KMS-11 (cell line): ENCODE data around the gene TAF4.

Source experiments
- H2AFZ ChIP-seq: fragments of 200-600 bp; sonication (generic); 2 replicates; pipeline ENCODE4 v1.6.1; 2016; ENCODE audit warnings: antibody characterized with exemption, mixed run types, low read depth
- H3K27ac ChIP-seq: fragments of 200-600 bp; sonication (generic); 2 replicates; pipeline ENCODE4 v1.6.1; 2016; ENCODE audit warnings: mild to moderate bottlenecking, mixed run types
- H3K27me3 ChIP-seq: fragments of 200-600 bp; sonication (generic); 2 replicates; pipeline ENCODE4 v1.6.1; 2017; ENCODE audit warnings: mild to moderate bottlenecking, low read depth, mixed run types, moderate library complexity; ENCODE audit not compliant: insufficient read depth
- H3K36me3 ChIP-seq: fragments of 200-600 bp; sonication (generic); 2 replicates; pipeline ENCODE4 v1.6.1; 2017; ENCODE audit warnings: mild to moderate bottlenecking, mixed run types; ENCODE audit not compliant: insufficient read depth
- H3K4me1 ChIP-seq: fragments of 200-600 bp; sonication (generic); 2 replicates; pipeline ENCODE4 v1.6.1; 2016; ENCODE audit warnings: mild to moderate bottlenecking, low read depth, mixed run types; ENCODE audit not compliant: poor library complexity, severe bottlenecking
- H3K4me2 ChIP-seq: fragments of 200-600 bp; sonication (generic); 2 replicates; pipeline ENCODE4 v1.7.0; 2016; ENCODE audit warnings: mild to moderate bottlenecking, mixed run types
- H3K4me3 ChIP-seq: fragments of 200-600 bp; sonication (generic); IDR thresholded peaks from 2 replicates; pipeline ENCODE4 v1.6.1; 2017; ENCODE audit warnings: low read depth, low read length, mixed read lengths; ENCODE audit not compliant: insufficient read depth
- H3K79me2 ChIP-seq: fragments of 200-600 bp; sonication (generic); 2 replicates; pipeline ENCODE4 v1.6.1; 2016; ENCODE audit warnings: low read depth, mixed run types; ENCODE audit not compliant: insufficient read depth
- H3K9ac ChIP-seq: fragments of 200-600 bp; sonication (generic); 2 replicates; pipeline ENCODE4 v1.6.1; 2016; ENCODE audit warnings: mild to moderate bottlenecking, mixed run types
- H4K20me1 ChIP-seq: fragments of 200-600 bp; sonication (generic); 2 replicates; pipeline ENCODE4 v1.6.1; 2016; ENCODE audit warnings: mild to moderate bottlenecking, mixed run types; ENCODE audit not compliant: insufficient read depth
- TF ChIP-seq, protein P1 (sequence below): fragments of 200-600 bp; sonication (generic); conservative IDR thresholded peaks from 2 replicates; pipeline ENCODE4 v1.6.1; 2017; ENCODE audit warnings: low read depth, mild to moderate bottlenecking, antibody characterized with exemption, low read length, moderate library complexity, mixed read lengths

TAF4 gene

GRCh38 chr20:61976644-61977418 is 88.8 kb downstream of the TAF4 start:
- TF ChIP-seq, protein P1, sequence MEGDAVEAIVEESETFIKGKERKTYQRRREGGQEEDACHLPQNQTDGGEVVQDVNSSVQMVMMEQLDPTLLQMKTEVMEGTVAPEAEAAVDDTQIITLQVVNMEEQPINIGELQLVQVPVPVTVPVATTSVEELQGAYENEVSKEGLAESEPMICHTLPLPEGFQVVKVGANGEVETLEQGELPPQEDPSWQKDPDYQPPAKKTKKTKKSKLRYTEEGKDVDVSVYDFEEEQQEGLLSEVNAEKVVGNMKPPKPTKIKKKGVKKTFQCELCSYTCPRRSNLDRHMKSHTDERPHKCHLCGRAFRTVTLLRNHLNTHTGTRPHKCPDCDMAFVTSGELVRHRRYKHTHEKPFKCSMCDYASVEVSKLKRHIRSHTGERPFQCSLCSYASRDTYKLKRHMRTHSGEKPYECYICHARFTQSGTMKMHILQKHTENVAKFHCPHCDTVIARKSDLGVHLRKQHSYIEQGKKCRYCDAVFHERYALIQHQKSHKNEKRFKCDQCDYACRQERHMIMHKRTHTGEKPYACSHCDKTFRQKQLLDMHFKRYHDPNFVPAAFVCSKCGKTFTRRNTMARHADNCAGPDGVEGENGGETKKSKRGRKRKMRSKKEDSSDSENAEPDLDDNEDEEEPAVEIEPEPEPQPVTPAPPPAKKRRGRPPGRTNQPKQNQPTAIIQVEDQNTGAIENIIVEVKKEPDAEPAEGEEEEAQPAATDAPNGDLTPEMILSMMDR, result no peak
- Histone ChIP-seq H3K9ac (no peak overlapping the region), H4K20me1 (no peaks in the 10 kb centered on the region), H3K4me3 (no peak overlapping the region), H3K27me3 (no peaks in the 10 kb centered on the region), H3K4me1 (no peaks in the 10 kb centered on the region), H3K36me3 (peaks cover 8% of the 10 kb centered on the region), H3K4me2 (no peak overlapping the region), H3K27ac (no peak overlapping the region), H2AFZ (no peak overlapping the region), H3K79me2 (no peaks in the 10 kb centered on the region)

DNA sequence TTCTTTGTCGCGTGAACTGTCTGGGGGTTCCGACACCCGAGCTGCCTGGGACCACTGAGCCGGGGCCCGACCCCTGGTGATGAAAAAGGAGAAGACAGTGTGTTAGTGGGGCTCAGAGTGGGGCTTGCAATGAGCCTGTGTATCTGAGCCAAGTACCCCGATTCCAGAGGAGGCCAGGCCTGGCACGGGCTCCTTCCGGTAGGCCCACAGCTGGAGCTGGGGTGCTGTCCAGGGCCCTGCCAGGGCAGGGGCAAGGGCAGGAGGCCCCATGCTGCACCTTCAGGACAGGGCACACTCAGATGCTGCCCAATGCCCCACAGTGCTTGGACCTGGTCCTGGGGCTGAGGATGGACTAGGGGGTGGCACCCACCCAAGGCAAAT is 89.4 kb downstream of the TAF4 start:
- Histone ChIP-seq H3K79me2 (no peaks in the 10 kb centered on the region), H3K4me3 (no peak overlapping the region), H3K4me1 (no peaks in the 10 kb centered on the region), H3K36me3 (peaks cover 8% of the 10 kb centered on the region), H3K27ac (no peak overlapping the region), H4K20me1 (no peaks in the 10 kb centered on the region), H3K27me3 (no peaks in the 10 kb centered on the region), H3K4me2 (no peak overlapping the region), H3K9ac (no peak overlapping the region), H2AFZ (no peak overlapping the region)
- TF ChIP-seq, protein P1, result no peak

DNA sequence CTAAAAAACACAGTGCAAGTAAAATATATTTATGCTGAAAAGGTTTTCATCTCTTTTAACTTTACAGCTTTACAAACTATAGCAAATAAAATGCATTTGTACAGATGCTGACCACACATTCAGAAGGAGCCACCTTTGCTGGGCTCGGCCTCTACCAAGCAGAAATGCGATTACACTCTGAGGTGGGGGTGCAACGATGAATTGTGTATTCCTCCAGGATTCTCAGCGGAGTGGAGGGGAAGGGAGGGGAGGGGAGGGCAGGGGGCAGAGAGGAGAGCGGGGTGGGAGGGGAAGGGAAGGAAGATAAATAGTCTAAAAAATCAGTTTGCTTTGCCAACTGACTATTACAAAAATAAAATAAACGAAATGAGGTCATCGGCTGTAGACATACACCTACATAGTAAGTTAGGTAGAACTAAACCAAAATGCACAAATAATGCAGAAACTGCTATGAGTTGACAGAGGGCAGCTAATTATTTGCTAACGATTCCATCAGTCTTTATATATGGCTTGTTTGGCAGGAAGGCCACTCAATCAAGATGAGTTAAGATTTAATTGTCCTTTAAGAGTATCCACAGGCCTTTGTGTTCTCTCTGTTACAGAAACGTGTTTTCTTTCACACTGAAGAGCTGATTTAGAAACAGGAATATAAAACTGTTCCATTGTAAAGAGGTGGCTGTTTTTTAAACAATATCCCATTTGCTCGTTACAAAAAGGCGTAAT is 90.1 kb downstream of the TAF4 start:
- Histone ChIP-seq H3K27me3 (no peaks in the 10 kb centered on the region), H3K27ac (no peak overlapping the region), H3K79me2 (no peaks in the 10 kb centered on the region), H3K4me3 (no peak overlapping the region), H3K4me2 (no peak overlapping the region), H3K4me1 (no peaks in the 10 kb centered on the region), H4K20me1 (no peaks in the 10 kb centered on the region), H3K36me3 (peaks cover 8% of the 10 kb centered on the region), H2AFZ (no peak overlapping the region), H3K9ac (no peak overlapping the region)
- TF ChIP-seq, protein P1, result no peak

DNA sequence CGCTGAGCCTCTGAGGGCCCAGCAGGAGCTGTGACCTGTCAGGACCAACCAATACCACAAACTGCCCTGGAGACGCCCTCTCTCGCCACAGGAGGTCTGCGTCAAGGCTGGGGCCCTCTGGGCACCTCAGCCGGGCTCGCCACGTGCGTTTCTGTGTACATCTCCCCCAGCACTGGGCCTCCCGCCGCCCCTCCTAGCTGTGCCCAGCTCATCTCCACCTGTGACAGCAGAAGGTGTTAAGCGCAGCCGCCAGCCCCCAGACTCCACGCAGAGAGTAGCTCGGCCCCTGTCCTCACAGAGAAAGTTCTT is 91.4 kb downstream of the TAF4 start:
- Histone ChIP-seq H3K9ac (no peak overlapping the region), H3K4me2 (no peak overlapping the region), H4K20me1 (no peaks in the 10 kb centered on the region), H3K79me2 (no peaks in the 10 kb centered on the region), H3K27ac (no peak overlapping the region), H2AFZ (no peak overlapping the region), H3K36me3 (peaks cover 8% of the 10 kb centered on the region), H3K4me1 (no peaks in the 10 kb centered on the region), H3K4me3 (no peak overlapping the region), H3K27me3 (no peaks in the 10 kb centered on the region)
- TF ChIP-seq, protein P1, result no peak
